Mesothelial cell of epicardium (in vitro differentiated cells): ENCODE measurements around the gene CAMKK2. TPM values are rescaled to one million over a fixed set of nuclear protein-coding genes. Genes with fewer than 3 reads are reported as not detected.

Experiments used
- DNase-seq, 2 experiments: peaks; one replicate each; pipeline ENCODE4 v3.0.0; 2021; ENCODE audit warnings: low spot score in 2 of 2; ENCODE audit not compliant: unreplicated experiment in 2 of 2
- H3K27ac Mint-ChIP-seq: 2 replicates; pipeline ENCODE4 v1.8.0; 2021; ENCODE audit warnings: mixed read lengths
- H3K27me3 Mint-ChIP-seq: 2 replicates; pipeline ENCODE4 v1.8.0; 2021; ENCODE audit warnings: low read depth, mixed read lengths
- H3K36me3 Mint-ChIP-seq: 2 replicates; pipeline ENCODE4 v1.8.0; 2021; ENCODE audit warnings: mixed read lengths
- H3K4me1 Mint-ChIP-seq: 2 replicates; pipeline ENCODE4 v1.8.0; 2021; ENCODE audit warnings: mixed read lengths
- H3K4me3 Mint-ChIP-seq: 2 replicates; pipeline ENCODE4 v1.8.0; 2021; ENCODE audit warnings: mild to moderate bottlenecking, moderate library complexity, mixed read lengths
- H3K9me3 Mint-ChIP-seq: 2 replicates; pipeline ENCODE4 v1.8.0; 2021; ENCODE audit warnings: mixed read lengths
- total RNA-seq: library from RNA; stranded (reverse); gene quantifications from 3 replicates; pipeline ENCODE4 v1.2.1, GENCODE V29; 2021
- TF ChIP-seq, protein P1 (sequence below): fragments of 200-600 bp; sonication (generic); IDR thresholded peaks from one replicate; pipeline ENCODE4 v1.5.0; 2021; ENCODE audit warnings: antibody characterized with exemption; ENCODE audit not compliant: unreplicated experiment

Gene CAMKK2
- total RNA-seq, 1 donor from 2014 or later = 27.6 TPM

DNA sequence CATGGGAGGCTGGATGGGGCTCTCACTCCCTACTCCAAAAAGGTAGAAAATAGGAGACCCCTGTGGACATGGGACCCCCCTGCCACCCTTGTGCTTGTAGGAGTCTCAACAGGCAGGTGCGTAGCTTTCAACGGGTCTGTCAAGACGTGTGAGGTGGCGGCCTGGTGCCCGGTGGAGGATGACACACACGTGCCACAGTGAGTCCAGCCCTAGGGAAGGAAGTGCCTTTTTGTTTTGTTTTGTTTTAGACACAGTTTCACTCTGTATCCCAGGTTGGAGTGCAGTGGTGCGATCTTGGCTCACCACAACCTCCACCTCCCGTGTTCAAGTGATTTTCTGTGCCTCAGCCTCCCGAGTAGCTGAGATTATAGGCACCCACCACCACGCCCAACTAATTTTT lies 73.7 kb downstream of the CAMKK2 start:
- H3K9me3 Mint-ChIP-seq = no peaks in the 10 kb centered on the region
- H3K27me3 Mint-ChIP-seq = no peaks in the 10 kb centered on the region
- H3K27ac Mint-ChIP-seq = no peak overlapping the region

DNA sequence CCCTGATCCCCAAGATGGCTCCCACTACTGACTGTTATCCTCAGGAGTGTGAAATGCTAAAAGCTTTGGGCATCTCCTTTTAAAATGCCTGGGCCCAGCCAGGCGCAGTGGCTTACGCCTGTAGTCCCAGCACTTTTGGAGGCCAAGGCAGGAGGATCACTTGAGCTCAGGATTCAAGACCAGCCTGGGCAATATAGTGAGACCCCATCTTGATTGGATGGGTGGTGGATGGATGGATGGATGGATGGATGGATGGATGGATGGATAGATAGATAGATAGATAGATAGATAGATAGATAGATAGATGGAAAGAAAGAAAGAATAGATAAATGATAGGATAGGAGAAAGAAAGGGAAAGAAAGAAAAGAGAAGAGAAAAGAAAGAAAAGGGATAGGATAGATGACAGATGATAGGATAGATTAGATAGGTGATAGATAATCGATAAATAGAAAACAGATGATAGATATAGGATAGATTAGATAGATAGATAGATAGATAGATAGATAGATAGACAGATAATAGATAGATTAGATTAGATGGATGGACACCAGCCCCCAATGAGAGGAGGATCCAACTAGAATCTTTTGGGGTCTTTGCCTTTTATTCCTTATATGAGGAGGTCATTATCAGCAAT lies 77.0 kb downstream of the CAMKK2 start:
- no peak for DNase-seq
- TF ChIP-seq, protein P1, sequence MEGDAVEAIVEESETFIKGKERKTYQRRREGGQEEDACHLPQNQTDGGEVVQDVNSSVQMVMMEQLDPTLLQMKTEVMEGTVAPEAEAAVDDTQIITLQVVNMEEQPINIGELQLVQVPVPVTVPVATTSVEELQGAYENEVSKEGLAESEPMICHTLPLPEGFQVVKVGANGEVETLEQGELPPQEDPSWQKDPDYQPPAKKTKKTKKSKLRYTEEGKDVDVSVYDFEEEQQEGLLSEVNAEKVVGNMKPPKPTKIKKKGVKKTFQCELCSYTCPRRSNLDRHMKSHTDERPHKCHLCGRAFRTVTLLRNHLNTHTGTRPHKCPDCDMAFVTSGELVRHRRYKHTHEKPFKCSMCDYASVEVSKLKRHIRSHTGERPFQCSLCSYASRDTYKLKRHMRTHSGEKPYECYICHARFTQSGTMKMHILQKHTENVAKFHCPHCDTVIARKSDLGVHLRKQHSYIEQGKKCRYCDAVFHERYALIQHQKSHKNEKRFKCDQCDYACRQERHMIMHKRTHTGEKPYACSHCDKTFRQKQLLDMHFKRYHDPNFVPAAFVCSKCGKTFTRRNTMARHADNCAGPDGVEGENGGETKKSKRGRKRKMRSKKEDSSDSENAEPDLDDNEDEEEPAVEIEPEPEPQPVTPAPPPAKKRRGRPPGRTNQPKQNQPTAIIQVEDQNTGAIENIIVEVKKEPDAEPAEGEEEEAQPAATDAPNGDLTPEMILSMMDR = no peak
- no peaks in the 10 kb centered on the region for H3K4me1 Mint-ChIP-seq
- H3K27me3 Mint-ChIP-seq = no peaks in the 10 kb centered on the region
- H3K4me3 Mint-ChIP-seq = no peak overlapping the region
- H3K9me3 Mint-ChIP-seq = no peaks in the 10 kb centered on the region
- no peak overlapping the region for H3K27ac Mint-ChIP-seq
- H3K36me3 Mint-ChIP-seq = peaks cover 21% of the 10 kb centered on the region

More for the DNA sequence above, 73.7 kb downstream of the CAMKK2 start:
- Mint-ChIP-seq H3K4me3 (no peak overlapping the region), H3K36me3 (peaks cover 21% of the 10 kb centered on the region), H3K4me1 (peaks cover 7% of the 10 kb centered on the region)
- TF ChIP-seq, protein P1 = no peak
- no peak for DNase-seq

GRCh38 chr12:121218588-121219352 lies 77.7 kb downstream of the CAMKK2 start:
- Mint-ChIP-seq H3K27ac (no peak overlapping the region), H3K36me3 (peaks cover 19% of the 10 kb centered on the region), H3K4me1 (no peaks in the 10 kb centered on the region), H3K27me3 (no peaks in the 10 kb centered on the region), H3K9me3 (no peaks in the 10 kb centered on the region), H3K4me3 (no peak overlapping the region)
- DNase-seq = no peak
- TF ChIP-seq, protein P1 = no peak

DNA sequence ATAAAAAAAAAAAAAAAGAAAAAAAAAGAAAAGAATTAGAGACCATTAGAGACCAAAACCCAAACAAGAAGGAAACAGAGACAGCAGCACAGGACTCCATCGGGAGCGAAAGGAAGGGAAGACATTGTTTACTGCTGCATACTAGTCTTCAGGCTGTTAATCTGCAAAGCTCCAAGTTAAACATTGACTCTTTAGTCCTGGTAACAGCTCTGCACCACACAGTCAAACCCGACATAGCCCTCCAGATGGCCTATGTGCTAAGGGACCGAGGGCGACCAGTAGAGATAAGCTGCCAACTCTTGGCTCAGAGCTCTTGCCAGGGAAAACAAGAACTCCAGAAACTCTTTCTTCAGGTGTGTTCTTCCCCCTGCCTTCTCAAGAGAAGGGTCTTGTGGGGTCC lies 78.7 kb downstream of the CAMKK2 start:
- TF ChIP-seq, protein P1 = no peak
- no peak overlapping the region for H3K27ac Mint-ChIP-seq
- H3K4me3 Mint-ChIP-seq = no peak overlapping the region
- no peaks in the 10 kb centered on the region for H3K4me1 Mint-ChIP-seq
- peaks cover 18% of the 10 kb centered on the region for H3K36me3 Mint-ChIP-seq
- no peak for DNase-seq
- no peaks in the 10 kb centered on the region for H3K27me3 Mint-ChIP-seq
- H3K9me3 Mint-ChIP-seq = no peaks in the 10 kb centered on the region

DNA sequence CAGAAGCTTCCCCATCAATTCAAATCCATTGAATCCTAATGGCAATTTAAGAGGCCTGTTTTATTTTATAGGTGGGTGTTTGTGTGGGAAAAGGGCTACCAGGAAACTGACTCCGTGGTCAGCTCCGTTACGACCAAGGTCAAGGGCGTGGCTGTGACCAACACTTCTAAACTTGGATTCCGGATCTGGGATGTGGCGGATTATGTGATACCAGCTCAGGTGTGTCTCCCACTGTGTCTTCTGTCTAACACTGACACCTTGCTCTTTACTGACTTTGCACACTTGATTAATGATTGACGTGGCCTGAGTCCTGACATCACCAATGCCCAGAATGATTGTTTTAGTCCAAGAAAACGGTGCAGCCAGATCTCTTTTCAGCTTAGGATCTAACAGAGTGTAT lies 79.4 kb downstream of the CAMKK2 start:
- no peak for DNase-seq
- no peak overlapping the region for H3K27ac Mint-ChIP-seq
- TF ChIP-seq, protein P1 = no peak
- no peaks in the 10 kb centered on the region for H3K9me3 Mint-ChIP-seq
- H3K4me3 Mint-ChIP-seq = no peak overlapping the region
- H3K4me1 Mint-ChIP-seq = no peaks in the 10 kb centered on the region
- peaks cover 15% of the 10 kb centered on the region for H3K36me3 Mint-ChIP-seq
- no peaks in the 10 kb centered on the region for H3K27me3 Mint-ChIP-seq
